Neural cell (in vitro differentiated cells): ENCODE results near the gene XPO4. TPM values are rescaled to one million over a fixed set of nuclear protein-coding genes. Genes with fewer than 3 reads are reported as not detected.

Experiments used
- H2AFZ ChIP-seq: fragments of 200-600, 300-800 bp; sonication (generic), shearing (Covaris generic); 2 replicates; pipeline ENCODE4 v1.6.0; 2014; ENCODE audit warnings: low read depth, mild to moderate bottlenecking, antibody characterized with exemption, low read length, moderate library complexity
- H3F3A ChIP-seq: fragments of 200-600 bp; shearing (Covaris generic); 2 replicates; pipeline ENCODE4 v1.6.1; 2016; ENCODE audit warnings: mild to moderate bottlenecking, moderate library complexity, mixed read lengths, antibody characterized with exemption, low read length; ENCODE audit not compliant: insufficient read depth, poor library complexity, severe bottlenecking
- H3K27ac ChIP-seq: fragments of 200-600, 300-800 bp; sonication (generic), shearing (Covaris generic); 2 replicates; pipeline ENCODE4 v1.5.1; 2014; ENCODE audit warnings: mild to moderate bottlenecking, low read length, moderate library complexity
- H3K27me3 ChIP-seq: fragments of 300-800, 200-600 bp; sonication (generic), shearing (Covaris generic); 2 replicates; pipeline ENCODE4 v1.6.0; 2014; ENCODE audit warnings: mild to moderate bottlenecking, low read depth, low read length, moderate library complexity; ENCODE audit not compliant: insufficient read depth
- H3K36me3 ChIP-seq: fragments of 300-800, 200-600 bp; sonication (generic), shearing (Covaris generic); 2 replicates; pipeline ENCODE4 v1.5.1; 2014; ENCODE audit warnings: mild to moderate bottlenecking, antibody characterized with exemption, low read length, moderate library complexity; ENCODE audit not compliant: insufficient read depth
- H3K4me2 ChIP-seq: fragments of 300-800, 200-600 bp; sonication (generic), shearing (Covaris generic); 2 replicates; pipeline ENCODE4 v1.6.0; 2014; ENCODE audit warnings: mild to moderate bottlenecking, low read length
- H3K4me3 ChIP-seq: fragments of 300-800, 200-600 bp; sonication (generic), shearing (Covaris generic); 2 replicates; pipeline ENCODE4 v1.5.1; 2014; ENCODE audit warnings: mild to moderate bottlenecking, low read length, moderate library complexity
- H3K79me2 ChIP-seq: fragments of 200-600 bp; shearing (Covaris generic); replicated peaks from 2 replicates; pipeline ENCODE4 v1.6.0; 2014; ENCODE audit warnings: mild to moderate bottlenecking, low read length, moderate library complexity; ENCODE audit not compliant: insufficient read depth
- H3K9ac ChIP-seq: fragments of 300-800, 200-600 bp; sonication (generic), shearing (Covaris generic); 2 replicates; pipeline ENCODE4 v1.6.1; 2016; ENCODE audit warnings: mild to moderate bottlenecking, low read length, mixed read lengths
- H3K9me2 ChIP-seq: fragments of 200-600 bp; shearing (Covaris generic); 2 replicates; pipeline ENCODE4 v1.6.1; 2016; ENCODE audit warnings: mild to moderate bottlenecking, low read length, mixed read lengths; ENCODE audit not compliant: insufficient read depth
- H3K9me3 ChIP-seq: fragments of 200-600, 300-800 bp; sonication (generic), shearing (Covaris generic); 2 replicates; pipeline ENCODE4 v1.6.1; 2016; ENCODE audit warnings: mild to moderate bottlenecking, mixed run types, low read length, moderate library complexity, mixed read lengths
- H4K20me1 ChIP-seq: fragments of 200-600 bp; shearing (Covaris generic); 2 replicates; pipeline ENCODE4 v1.6.1; 2016; ENCODE audit warnings: mild to moderate bottlenecking, mixed run types; ENCODE audit not compliant: insufficient read depth
- EP300 ChIP-seq: fragments of 450-650 bp; conservative IDR thresholded peaks from 2 replicates; pipeline ENCODE4 v1.6.1; 2014; ENCODE audit warnings: antibody characterized with exemption, mild to moderate bottlenecking, moderate library complexity; ENCODE audit not compliant: poor library complexity, severe bottlenecking
- EZH2 ChIP-seq: fragments of 200-600, 300-800 bp; shearing (Covaris generic), sonication (generic); IDR thresholded peaks from 2 replicates; pipeline ENCODE4 v1.6.1; 2014; ENCODE audit warnings: antibody characterized with exemption, low read length, borderline replicate concordance, mild to moderate bottlenecking; ENCODE audit not compliant: insufficient read depth, poor library complexity, severe bottlenecking
- POLR2AphosphoS5 ChIP-seq: IDR thresholded peaks from 2 replicates; pipeline ENCODE4 v1.6.1; 2012
- RAD21 ChIP-seq: fragments of 450-650 bp; conservative IDR thresholded peaks from 2 replicates; pipeline ENCODE4 v1.6.1; 2014; ENCODE audit warnings: antibody characterized with exemption, mild to moderate bottlenecking, moderate library complexity
- SMC3 ChIP-seq: fragments of 450-650 bp; conservative IDR thresholded peaks from 2 replicates; pipeline ENCODE4 v1.6.1; 2014; ENCODE audit warnings: antibody characterized with exemption, mild to moderate bottlenecking, moderate library complexity; ENCODE audit not compliant: poor library complexity
- TAF1 ChIP-seq: IDR thresholded peaks from 2 replicates; pipeline ENCODE4 v1.6.1; 2012; ENCODE audit warnings: low read depth
- polyA plus RNA-seq: library from polyadenylated mRNA; depleted of rRNA; stranded (reverse); fragments of >200 nt; gene quantifications from 2 replicates; pipeline ENCODE4 v1.2.3, GENCODE V29; 2014
- TF ChIP-seq, protein P1 (sequence below): fragments of 450-650 bp; IDR thresholded peaks from 2 replicates; pipeline ENCODE4 v1.5.1; 2014; ENCODE audit warnings: antibody characterized with exemption, mild to moderate bottlenecking, moderate library complexity; ENCODE audit not compliant: poor library complexity, severe bottlenecking
- TF ChIP-seq, protein P2 (sequence below): IDR thresholded peaks from 2 replicates; pipeline ENCODE4 v1.6.1; 2012; ENCODE audit warnings: borderline replicate concordance

Gene XPO4
- polyA plus RNA-seq, 1 donor from 2014 or later = 13.0 TPM

DNA sequence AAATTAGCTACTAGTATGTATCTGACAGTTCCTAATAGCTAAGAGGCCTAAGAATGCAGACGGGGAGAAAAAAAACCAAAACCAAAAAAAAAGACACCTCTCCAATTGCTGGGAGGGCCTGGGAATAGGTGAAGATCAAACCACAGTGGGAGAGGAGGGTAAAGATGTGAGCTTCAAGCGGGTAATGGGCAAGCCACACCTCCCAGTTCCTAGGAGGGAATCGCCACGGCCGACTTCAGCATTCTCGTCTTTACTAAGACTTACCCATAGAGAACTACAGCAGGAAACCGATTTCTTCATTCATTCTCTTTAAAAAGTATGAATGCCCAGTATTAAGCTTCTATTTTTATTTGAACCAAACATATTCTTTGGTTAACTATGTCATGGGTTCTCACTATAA lies 123.1 kb downstream of the XPO4 start:
- Histone ChIP-seq H3K9me3 (no peaks in the 10 kb centered on the region), H3K4me3 (no peak overlapping the region), H3K27ac (no peak overlapping the region), H3K9me2 (no peaks in the 10 kb centered on the region), H4K20me1 (no peaks in the 10 kb centered on the region), H3K9ac (no peak overlapping the region), H2AFZ (no peak overlapping the region), H3K36me3 (no peaks in the 10 kb centered on the region), H3K27me3 (no peaks in the 10 kb centered on the region), H3F3A (no peaks in the 10 kb centered on the region), H3K4me2 (no peak overlapping the region), H3K79me2 (no peaks in the 10 kb centered on the region)
- no peak for TF ChIP-seq EZH2
- TF ChIP-seq TAF1 = no peak
- TF ChIP-seq RAD21 = no peak
- TF ChIP-seq, protein P1, sequence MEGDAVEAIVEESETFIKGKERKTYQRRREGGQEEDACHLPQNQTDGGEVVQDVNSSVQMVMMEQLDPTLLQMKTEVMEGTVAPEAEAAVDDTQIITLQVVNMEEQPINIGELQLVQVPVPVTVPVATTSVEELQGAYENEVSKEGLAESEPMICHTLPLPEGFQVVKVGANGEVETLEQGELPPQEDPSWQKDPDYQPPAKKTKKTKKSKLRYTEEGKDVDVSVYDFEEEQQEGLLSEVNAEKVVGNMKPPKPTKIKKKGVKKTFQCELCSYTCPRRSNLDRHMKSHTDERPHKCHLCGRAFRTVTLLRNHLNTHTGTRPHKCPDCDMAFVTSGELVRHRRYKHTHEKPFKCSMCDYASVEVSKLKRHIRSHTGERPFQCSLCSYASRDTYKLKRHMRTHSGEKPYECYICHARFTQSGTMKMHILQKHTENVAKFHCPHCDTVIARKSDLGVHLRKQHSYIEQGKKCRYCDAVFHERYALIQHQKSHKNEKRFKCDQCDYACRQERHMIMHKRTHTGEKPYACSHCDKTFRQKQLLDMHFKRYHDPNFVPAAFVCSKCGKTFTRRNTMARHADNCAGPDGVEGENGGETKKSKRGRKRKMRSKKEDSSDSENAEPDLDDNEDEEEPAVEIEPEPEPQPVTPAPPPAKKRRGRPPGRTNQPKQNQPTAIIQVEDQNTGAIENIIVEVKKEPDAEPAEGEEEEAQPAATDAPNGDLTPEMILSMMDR = no peak
- TF ChIP-seq SMC3 = no peak
- TF ChIP-seq, protein P2, sequence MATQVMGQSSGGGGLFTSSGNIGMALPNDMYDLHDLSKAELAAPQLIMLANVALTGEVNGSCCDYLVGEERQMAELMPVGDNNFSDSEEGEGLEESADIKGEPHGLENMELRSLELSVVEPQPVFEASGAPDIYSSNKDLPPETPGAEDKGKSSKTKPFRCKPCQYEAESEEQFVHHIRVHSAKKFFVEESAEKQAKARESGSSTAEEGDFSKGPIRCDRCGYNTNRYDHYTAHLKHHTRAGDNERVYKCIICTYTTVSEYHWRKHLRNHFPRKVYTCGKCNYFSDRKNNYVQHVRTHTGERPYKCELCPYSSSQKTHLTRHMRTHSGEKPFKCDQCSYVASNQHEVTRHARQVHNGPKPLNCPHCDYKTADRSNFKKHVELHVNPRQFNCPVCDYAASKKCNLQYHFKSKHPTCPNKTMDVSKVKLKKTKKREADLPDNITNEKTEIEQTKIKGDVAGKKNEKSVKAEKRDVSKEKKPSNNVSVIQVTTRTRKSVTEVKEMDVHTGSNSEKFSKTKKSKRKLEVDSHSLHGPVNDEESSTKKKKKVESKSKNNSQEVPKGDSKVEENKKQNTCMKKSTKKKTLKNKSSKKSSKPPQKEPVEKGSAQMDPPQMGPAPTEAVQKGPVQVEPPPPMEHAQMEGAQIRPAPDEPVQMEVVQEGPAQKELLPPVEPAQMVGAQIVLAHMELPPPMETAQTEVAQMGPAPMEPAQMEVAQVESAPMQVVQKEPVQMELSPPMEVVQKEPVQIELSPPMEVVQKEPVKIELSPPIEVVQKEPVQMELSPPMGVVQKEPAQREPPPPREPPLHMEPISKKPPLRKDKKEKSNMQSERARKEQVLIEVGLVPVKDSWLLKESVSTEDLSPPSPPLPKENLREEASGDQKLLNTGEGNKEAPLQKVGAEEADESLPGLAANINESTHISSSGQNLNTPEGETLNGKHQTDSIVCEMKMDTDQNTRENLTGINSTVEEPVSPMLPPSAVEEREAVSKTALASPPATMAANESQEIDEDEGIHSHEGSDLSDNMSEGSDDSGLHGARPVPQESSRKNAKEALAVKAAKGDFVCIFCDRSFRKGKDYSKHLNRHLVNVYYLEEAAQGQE = no peak
- TF ChIP-seq EP300 = no peak
- TF ChIP-seq POLR2AphosphoS5 = no peak

DNA sequence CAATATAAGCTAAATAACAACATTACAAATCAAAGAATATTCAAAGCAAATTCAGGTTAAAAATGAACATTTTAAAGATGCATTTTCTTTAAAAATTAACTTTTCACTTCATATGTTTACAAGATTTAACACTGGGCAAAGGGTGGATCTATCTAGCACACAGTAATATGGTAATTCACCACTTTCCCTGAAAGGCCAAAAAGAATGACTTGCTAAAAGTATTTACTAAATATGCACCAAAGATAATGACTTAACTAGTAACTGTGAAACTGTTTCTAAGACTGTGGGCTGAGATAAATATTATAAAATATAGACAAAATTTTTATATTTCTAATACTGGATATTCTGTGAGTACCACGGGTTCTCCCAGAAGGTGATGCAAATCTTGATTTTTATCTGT lies 124.2 kb downstream of the XPO4 start:
- no peaks in the 10 kb centered on the region for H3K9me3 ChIP-seq
- no peaks in the 10 kb centered on the region for H3K36me3 ChIP-seq
- H3K9ac ChIP-seq = no peak overlapping the region
- no peak overlapping the region for H3K4me2 ChIP-seq
- TF ChIP-seq, protein P1 = no peak
- no peaks in the 10 kb centered on the region for H3K27me3 ChIP-seq
- H4K20me1 ChIP-seq = no peaks in the 10 kb centered on the region
- no peaks in the 10 kb centered on the region for H3K79me2 ChIP-seq
- no peak overlapping the region for H3K4me3 ChIP-seq
- no peaks in the 10 kb centered on the region for H3F3A ChIP-seq
- H3K27ac ChIP-seq = no peak overlapping the region
- H2AFZ ChIP-seq = no peak overlapping the region
- no peaks in the 10 kb centered on the region for H3K9me2 ChIP-seq
